IMR-90 (cell line): ENCODE data around the gene EDIL3. TPM values are rescaled to one million over a fixed set of nuclear protein-coding genes. Genes with fewer than 3 reads are reported as not detected.

Source experiments
- ATAC-seq: fragments of 200-7000 bp; cut with Tn5 transposase; 2 replicates; pipeline ENCODE4 v1.9.1; 2020; ENCODE audit warnings: low read depth, mild to moderate bottlenecking, moderate library complexity
- BruUV-seq: library from RNA; stranded (reverse); fragments of 400-500 nt; replicated peaks from 2 replicates; lab custom pipeline; 2021; lab: Mats Ljungman, UMichigan
- CTCF ChIA-PET: fragments of 300-600 bp; formaldehyde crosslinking; extraction: SDS; loops from one replicate; lab custom pipeline; 2021; ENCODE audit warnings: antibody characterized with exemption; lab: Yijun Ruan, JAX
- POLR2A ChIA-PET: fragments of 300-600 bp; sonication (Branson Sonifier 250); formaldehyde crosslinking; loops from one replicate; lab custom pipeline; 2022; ENCODE audit warnings: antibody characterized with exemption; ENCODE audit not compliant: unreplicated experiment; lab: Charles Lee
- DNase-seq: peaks from one replicate; pipeline ENCODE4 v3.0.0; 2013
- H2AFZ ChIP-seq: replicated peaks from 2 replicates; pipeline ENCODE3; 2013; ENCODE audit warnings: low read length, mild to moderate bottlenecking; ENCODE audit not compliant: poor library complexity
- H2AK5ac ChIP-seq: 2 replicates; pipeline ENCODE4 v1.6.1; 2013; ENCODE audit warnings: low read depth, low read length, inconsistent platforms
- H2AK9ac ChIP-seq: replicated peaks from 2 replicates; pipeline ENCODE3; 2013; ENCODE audit warnings: mild to moderate bottlenecking, low read depth, low read length, moderate library complexity; ENCODE audit not compliant: poor library complexity
- H2BK120ac ChIP-seq: 2 replicates; pipeline ENCODE4 v1.6.1; 2013; ENCODE audit warnings: low read depth, low read length, inconsistent platforms
- H2BK15ac ChIP-seq: 3 replicates; pipeline ENCODE4 v1.6.1; 2013; ENCODE audit warnings: low read depth, low read length, inconsistent platforms
- H2BK20ac ChIP-seq: 2 replicates; pipeline ENCODE4 v1.6.1; 2013; ENCODE audit warnings: low read depth, mild to moderate bottlenecking, inconsistent platforms, low read length, moderate library complexity
- H2BK5ac ChIP-seq: 2 replicates; pipeline ENCODE4 v1.6.1; 2013; ENCODE audit warnings: mild to moderate bottlenecking, low read depth, low read length, inconsistent platforms; ENCODE audit not compliant: poor library complexity, severe bottlenecking
- H3K14ac ChIP-seq: replicated peaks from 2 replicates; pipeline ENCODE4 v1.6.1; 2013; ENCODE audit warnings: low read depth, low read length, inconsistent platforms
- H3K18ac ChIP-seq: 2 replicates; pipeline ENCODE4 v1.6.1; 2013; ENCODE audit warnings: low read depth, low read length, control low read depth
- H3K23ac ChIP-seq: 2 replicates; pipeline ENCODE4 v1.6.1; 2013; ENCODE audit warnings: low read depth, low read length, inconsistent platforms
- H3K27ac ChIP-seq: 2 replicates; pipeline ENCODE4 v1.5.1; 2013; ENCODE audit warnings: mild to moderate bottlenecking, control low read depth, low read length; ENCODE audit not compliant: insufficient read depth
- H3K27me3 ChIP-seq: 2 replicates; pipeline ENCODE4 v1.6.1; 2013; ENCODE audit warnings: low read length; ENCODE audit not compliant: control insufficient read depth, insufficient read depth
- H3K36me3 ChIP-seq: 2 replicates; pipeline ENCODE4 v1.6.1; 2013; ENCODE audit warnings: low read length, mixed read lengths; ENCODE audit not compliant: control insufficient read depth, insufficient read depth
- H3K4ac ChIP-seq: 2 replicates; pipeline ENCODE4 v1.6.1; 2013; ENCODE audit warnings: low read depth, low read length, inconsistent platforms
- H3K4me1 ChIP-seq: 2 replicates; pipeline ENCODE4 v1.6.1; 2013; ENCODE audit warnings: low read length, mixed read lengths; ENCODE audit not compliant: control insufficient read depth, insufficient read depth
- H3K4me2 ChIP-seq: 2 replicates; pipeline ENCODE4 v1.6.1; 2013; ENCODE audit warnings: low read depth, mild to moderate bottlenecking, control low read depth, low read length, moderate library complexity
- H3K4me3 ChIP-seq: 2 replicates; pipeline ENCODE4 v1.5.1; 2013; ENCODE audit warnings: low read depth, mild to moderate bottlenecking, control low read depth, low read length, moderate library complexity; ENCODE audit not compliant: insufficient read depth
- H3K56ac ChIP-seq: 2 replicates; pipeline ENCODE4 v1.6.1; 2013; ENCODE audit warnings: low read length, inconsistent platforms; ENCODE audit not compliant: insufficient read depth; ENCODE audit errors: extremely low read depth
- H3K79me1 ChIP-seq, 2 experiments: 2 replicates each; pipeline ENCODE4 v1.6.1; 2013; ENCODE audit warnings: low read length in 2 of 2, inconsistent platforms in 1 of 2, low read depth in 1 of 2
- H3K9ac ChIP-seq: 2 replicates; pipeline ENCODE4 v1.6.1; 2013; ENCODE audit warnings: low read depth, low read length, control low read depth
- H3K9me1 ChIP-seq: 2 replicates; pipeline ENCODE4 v1.6.1; 2013; ENCODE audit warnings: low read length, inconsistent platforms; ENCODE audit not compliant: insufficient read depth
- H3K9me3 ChIP-seq: 2 replicates; pipeline ENCODE4 v1.6.1; 2013; ENCODE audit warnings: low read length; ENCODE audit not compliant: control insufficient read depth, insufficient read depth
- H4K20me1 ChIP-seq: 2 replicates; pipeline ENCODE4 v1.6.1; 2013; ENCODE audit warnings: low read length, inconsistent platforms; ENCODE audit not compliant: insufficient read depth
- H4K5ac ChIP-seq: 2 replicates; pipeline ENCODE4 v1.6.1; 2013; ENCODE audit warnings: mild to moderate bottlenecking, low read depth, low read length, control low read depth
- H4K8ac ChIP-seq, 2 experiments: 2 replicates each; pipeline ENCODE4 v1.6.1; 2013; ENCODE audit warnings: low read depth in 2 of 2, low read length in 2 of 2, control low read depth in 1 of 2, inconsistent platforms in 1 of 2
- H4K91ac ChIP-seq: 2 replicates; pipeline ENCODE4 v1.6.1; 2013; ENCODE audit warnings: low read depth, low read length, inconsistent platforms; ENCODE audit not compliant: insufficient read depth
- CEBPB ChIP-seq: IDR thresholded peaks from 2 replicates; pipeline ENCODE4 v1.6.1; 2012; ENCODE audit warnings: low read depth, low read length, improper control_type of control experiment
- MAFK ChIP-seq: IDR thresholded peaks from 2 replicates; pipeline ENCODE4 v1.6.1; 2012; ENCODE audit warnings: low read depth, low read length, improper control_type of control experiment
- USF2 ChIP-seq: fragments of 150-350 bp; IDR thresholded peaks from 2 replicates; pipeline ENCODE4 v1.6.1; 2017; ENCODE audit warnings: mild to moderate bottlenecking, antibody characterized with exemption, low read length, low read depth
- WGBS, 2 experiments: methylation state at CpG; one replicate each; pipeline versions ENCODE4 v1.1.5 to v1.1.7; 2013; ENCODE audit warnings: missing lambda C conversion rate in 2 of 2; ENCODE audit not compliant: insufficient read length in 1 of 2; ENCODE audit errors: extremely low coverage in 2 of 2; 5-methylcytosine and 5-hydroxymethylcytosine counted together
- dilution Hi-C: fragments of 300-500 bp; cut with HindIII; formaldehyde crosslinking; loops from one replicate; pipeline ENCODE4 v1.14.3; 2018; ENCODE audit warnings: low sequenced_read_pairs; ENCODE audit not compliant: unreplicated experiment
- in situ Hi-C: fragments of 300-500 bp; cut with MboI; formaldehyde crosslinking; loops from 3 replicates; pipeline ENCODE4 v1.14.3; 2019; ENCODE audit warnings: low sequenced_read_pairs, inconsistent platforms, mixed read lengths
- intact Hi-C: fragments of 100-400 bp; cut with micrococcal nuclease; formaldehyde crosslinking; loops from 2 replicates; pipeline ENCODE4 v1.10.0; 2022
- polyA plus RNA-seq, 3 experiments: library from polyadenylated mRNA; depleted of rRNA; stranded (reverse); fragments of >200 nt; gene quantifications; 2 replicates each; pipeline ENCODE4 v1.2.3, GENCODE V29; 2012; ENCODE audit warnings: low replicate concordance in 1 of 3
- total RNA-seq: library from RNA; depleted of rRNA; stranded (reverse); fragments of >200 nt; gene quantifications from 2 replicates; pipeline ENCODE4 v1.2.3, GENCODE V29; 2012

EDIL3 gene
- total and polyA plus RNA-seq, 2 of the 4 experiments (the other 2 are of a cell fraction) = 55.5 to 82.8 TPM

GRCh38 chr5:84406111-84406510, 21.4 kb upstream of the EDIL3 start:
- Histone ChIP-seq H3K4me3 (no peak overlapping the region), H4K91ac (no peak overlapping the region), H3K18ac (no peak overlapping the region), H3K14ac (no peak overlapping the region), H3K9ac (no peak overlapping the region), H3K4me1 (no peaks in the 10 kb centered on the region; the same call in 1 of the 2 replicates), H4K5ac (no peak overlapping the region), H2AFZ (no peak overlapping the region), H3K9me3 (no peaks in the 10 kb centered on the region), H3K27ac (no peak overlapping the region), H3K36me3 (no peaks in the 10 kb centered on the region), H2AK9ac (no peak overlapping the region), H3K4ac (no peak overlapping the region), H3K27me3 (no peaks in the 10 kb centered on the region), H4K20me1 (no peaks in the 10 kb centered on the region), H3K9me1 (no peaks in the 10 kb centered on the region; the same call in 1 of the 2 replicates), H2BK120ac (no peak overlapping the region), H2AK5ac (no peak overlapping the region), H2BK20ac (no peak overlapping the region), H2BK5ac (no peak overlapping the region), H3K4me2 (no peak overlapping the region), H3K23ac (no peak overlapping the region), H4K8ac (no peak overlapping the region), H3K79me1 (no peaks in the 10 kb centered on the region), H2BK15ac (no peak overlapping the region), H3K56ac (no peak overlapping the region)
- no TSS peak for BruUV-seq
- DNase-seq (no peak), ATAC-seq (no peak)
- intact Hi-C loops (no loop called here), in situ Hi-C loops (no loop called here), dilution Hi-C loops (no loop called here)
- POLR2A ChIA-PET = no interaction called here
- WGBS, 2 experiments = no CpG with 5 or more reads among the region's 1 CpG
- CTCF ChIA-PET = no interaction called here
- TF ChIP-seq MAFK (no peak), CEBPB (no peak), USF2 (no peak)
